Prostate gland (tissue), 2 donors: ENCODE results near the gene BBOF1. TPM values are rescaled to one million over a fixed set of nuclear protein-coding genes. Genes with fewer than 3 reads are reported as not detected.
"Not testable (repeated sequence)": the region's sequence is repeated elsewhere in the genome, so short reads cannot be mapped to it uniquely, and the experiment has no call there.

ENCODE experiments used
- DNase-seq: peaks from one replicate; pipeline ENCODE4 v3.0.0-alpha.2; 2019; ENCODE audit warnings: low spot score
- H3K27ac ChIP-seq, 2 donors: fragments of 200-600 bp; sonication (generic); 2 replicates each; pipeline ENCODE4 v1.5.1; 2017 to 2019
- H3K27me3 ChIP-seq: fragments of 200-600 bp; sonication (generic); replicated peaks from 2 replicates; pipeline ENCODE4 v1.5.1; 2019; ENCODE audit not compliant: insufficient read depth
- H3K36me3 ChIP-seq, 2 donors: fragments of 200-600 bp; sonication (generic); 1 replicate in 1 of 2; 2 replicates in 1 of 2; pipeline versions ENCODE4 v1.5.1 to v1.8.1; 2017 to 2019
- H3K4me1 ChIP-seq: fragments of 200-600 bp; sonication (generic); replicated peaks from 2 replicates; pipeline ENCODE4 v1.5.1; 2019
- H3K4me3 ChIP-seq, 2 donors: fragments of 200-600 bp; sonication (generic); 2 replicates each; pipeline ENCODE4 v1.5.1; 2017 to 2019
- H3K9me3 ChIP-seq: fragments of 200-600 bp; sonication (generic); 2 replicates; pipeline ENCODE4 v1.5.1; 2017
- CTCF ChIP-seq, 4 experiments: fragments of 200-600 bp in 2 of 4; fragments of 450-650 bp in 2 of 4; sonication (generic) in 2 of 4; IDR thresholded peaks; 1 replicate in 3 of 4; 2 replicates in 1 of 4; pipeline ENCODE4 v1.5.1; 2016 to 2019; ENCODE audit warnings: antibody characterized with exemption in 4 of 4, mild to moderate bottlenecking in 2 of 4, moderate library complexity in 2 of 4
- POLR2A ChIP-seq: fragments of 450-650 bp; IDR thresholded peaks from one replicate; pipeline ENCODE4 v1.6.1; 2016; ENCODE audit warnings: antibody characterized with exemption, mild to moderate bottlenecking
- POLR2AphosphoS5 ChIP-seq: sonication (generic); formaldehyde crosslinking; IDR thresholded peaks from one replicate; pipeline ENCODE4 v1.6.1; 2017; ENCODE audit warnings: antibody characterized with exemption
- WGBS: methylation state at CpG from one replicate; pipeline ENCODE4 v1.1.5; 2018; 5-methylcytosine and 5-hydroxymethylcytosine counted together
- intact Hi-C: fragments of 100-400 bp; cut with DNase I; formaldehyde crosslinking; loops from one replicate; pipeline ENCODE4 v1.14.2; 2022
- total RNA-seq, 2 donors: library from RNA; depleted of rRNA; stranded (reverse); fragments of >200 nt; gene quantifications; one replicate each; pipeline ENCODE4 v1.1.0, GENCODE V29; 2016

The BBOF1 gene
- 1 to 10 TPM; 3.6 to 5.9 TPM for total RNA-seq

- Histone ChIP-seq H3K36me3 (no peaks in the 10 kb centered on the region), H3K27me3 (no peaks in the 10 kb centered on the region), H3K4me1 (no peaks in the 10 kb centered on the region), H3K9me3 (no peaks in the 10 kb centered on the region), H3K27ac (peak within 1 kb of the TSS; percentile 94 to 97), H3K4me3 (peak within 1 kb of the TSS; percentile 64 to 67)
- peak; percentile 84 for DNase-seq
- WGBS: under 1% methylated on average over 54 of the region's 93 CpGs
- intact Hi-C loops: no loop called here
- TF ChIP-seq POLR2A (peak; percentile 74), POLR2AphosphoS5 (no peak), CTCF (IDR thresholded peaks at IDR 0.05) (peak in 1 of 4 experiments; percentile 37)
Measured at GRCh38 chr14:74018586-74019407, at the start of gene BBOF1, which contains the start of gene ENTPD5. Gene BBOF1 (plus strand): TSS chr14:74019349. CDS start chr14:74019479, 130 bp downstream. Gene ENTPD5 (minus strand): TSS chr14:74019288. CDS start chr14:73988102, 31,186 bp downstream.

- Histone ChIP-seq H3K27me3 (no peaks in the 10 kb centered on the region), H3K4me3 (no peak overlapping the region), H3K9me3 (no peaks in the 10 kb centered on the region), H3K4me1 (no peaks in the 10 kb centered on the region), H3K27ac (no peak overlapping the region), H3K36me3 (peaks cover 0 to 4% of the 10 kb centered on the region in 2 donors)
- TF ChIP-seq POLR2A (no peak), CTCF (IDR thresholded peaks at IDR 0.05) (no peak), POLR2AphosphoS5 (no peak)
- WGBS: 87% methylated on average over 2 of the region's 2 CpGs
- intact Hi-C loops: no loop called here
- no peak for DNase-seq
Measured at GRCh38 chr14:73973497-73973896, 45.7 kb upstream of the BBOF1 start.

GRCh38 chr14:73976125-73976524 lies 43.0 kb upstream of the BBOF1 start:
- Histone ChIP-seq H3K27me3 (no peaks in the 10 kb centered on the region), H3K27ac (no peak overlapping the region), H3K36me3 (no peaks in the 10 kb centered on the region), H3K4me3 (no peak overlapping the region), H3K9me3 (no peaks in the 10 kb centered on the region), H3K4me1 (no peaks in the 10 kb centered on the region)
- intact Hi-C loops: no loop called here
- TF ChIP-seq POLR2AphosphoS5 (no peak), POLR2A (no peak), CTCF (IDR thresholded peaks at IDR 0.05) (no peak)
- no peak for DNase-seq
- whole genome bisulfite sequencing: 79% methylated on average over 6 of the region's 6 CpGs

GRCh38 chr14:73977896-73978295 lies 41.3 kb upstream of the BBOF1 start:
- Histone ChIP-seq H3K4me1 (no peaks in the 10 kb centered on the region), H3K4me3 (no peak overlapping the region), H3K36me3 (no peaks in the 10 kb centered on the region), H3K27me3 (no peaks in the 10 kb centered on the region), H3K9me3 (no peaks in the 10 kb centered on the region), H3K27ac (peak overlapping the region; percentile 51 to 70)
- TF ChIP-seq POLR2AphosphoS5 (peak; percentile 24), CTCF (IDR thresholded peaks at IDR 0.05) (no peak)
- DNase-seq: no peak
- intact Hi-C loops: no loop called here
- WGBS: 27% methylated on average over 4 of the region's 4 CpGs

- 57% methylated on average over 3 of the region's 3 CpGs for WGBS
- Histone ChIP-seq H3K4me3 (no peak overlapping the region), H3K4me1 (peaks cover 2% of the 10 kb centered on the region), H3K27ac (peak overlapping the region in 1 of 2 donors; percentile 56), H3K9me3 (no peaks in the 10 kb centered on the region), H3K27me3 (no peaks in the 10 kb centered on the region), H3K36me3 (no peaks in the 10 kb centered on the region)
- peak; percentile 47 for DNase-seq
- TF ChIP-seq POLR2A (no peak), POLR2AphosphoS5 (peak; percentile 74)
- intact Hi-C loops: no loop called here
Measured at GRCh38 chr14:73988065-73988464, 31.1 kb upstream of the BBOF1 start.

- H3K27me3 ChIP-seq, H3K9me3 ChIP-seq, H3K4me3 ChIP-seq, DNase-seq, H3K36me3 ChIP-seq, H3K4me1 ChIP-seq, intact Hi-C loops: not testable (repeated sequence)
- H3K27ac ChIP-seq: peak overlapping the region; percentile 47 to 56
- WGBS: 60% methylated on average over 7 of the region's 7 CpGs
Measured at GRCh38 chr14:73988656-73989055, 30.5 kb upstream of the BBOF1 start.
